Vagina (tissue), 2 donors: Measurements from ENCODE around the gene PTPRD.

Experiments used
- POLR2A ChIP-seq, 2 donors: fragments of 450-650 bp; IDR thresholded peaks; one replicate each; pipeline ENCODE4 v1.6.1; 2017; ENCODE audit warnings: antibody characterized with exemption in 2 of 2, mild to moderate bottlenecking in 2 of 2, moderate library complexity in 2 of 2
- POLR2AphosphoS5 ChIP-seq, 2 donors: sonication (generic); formaldehyde crosslinking; IDR thresholded peaks; one replicate each; pipeline ENCODE4 v1.9.0; 2017; ENCODE audit warnings: antibody characterized with exemption in 2 of 2, mild to moderate bottlenecking in 2 of 2, low read depth in 1 of 2; ENCODE audit not compliant: insufficient read depth in 1 of 2
- TF ChIP-seq, protein P1 (sequence below), 3 experiments: fragments of 450-650 bp in 2 of 3; fragments of 200-600 bp in 1 of 3; sonication (generic) in 1 of 3; IDR thresholded peaks; one replicate each; pipeline ENCODE4 v1.5.1; 2017 to 2019; ENCODE audit warnings: antibody characterized with exemption in 3 of 3, mild to moderate bottlenecking in 2 of 3, moderate library complexity in 2 of 3

DNA sequence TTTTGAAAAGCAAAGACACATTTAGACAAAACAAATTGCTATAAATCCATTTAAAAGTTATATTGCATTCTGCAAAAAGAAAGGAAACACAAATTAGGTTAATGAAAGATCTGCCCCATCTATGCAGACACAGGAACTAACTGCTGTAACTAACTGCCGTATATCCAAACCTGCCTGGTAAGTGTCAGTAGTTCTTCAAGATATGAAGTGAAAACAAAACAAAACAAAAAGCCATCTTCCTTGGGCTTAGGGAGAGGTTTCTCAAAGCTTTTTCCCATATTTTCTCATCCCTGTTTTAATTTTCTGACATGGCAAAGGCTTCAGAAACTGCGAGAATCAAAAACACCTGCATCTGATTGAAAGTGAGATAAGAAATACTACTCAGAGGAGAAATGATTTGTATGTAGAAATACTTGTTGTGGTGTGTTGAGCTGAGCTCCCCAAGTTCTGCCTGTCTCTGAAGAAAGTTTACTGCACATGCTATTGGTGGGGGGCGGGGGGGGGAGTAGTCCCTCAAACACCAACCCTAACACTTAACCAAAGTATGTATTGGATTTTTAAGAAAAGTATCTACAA, 750.5 kb downstream of the PTPRD start:
- TF ChIP-seq POLR2A (IDR thresholded peaks at IDR 0.05) (no peak), POLR2AphosphoS5 (IDR thresholded peaks at IDR 0.05; ENCODE audit: insufficient read depth in 1 of 2, low read depth in 1 of 2) (no peak)
- TF ChIP-seq, protein P1, sequence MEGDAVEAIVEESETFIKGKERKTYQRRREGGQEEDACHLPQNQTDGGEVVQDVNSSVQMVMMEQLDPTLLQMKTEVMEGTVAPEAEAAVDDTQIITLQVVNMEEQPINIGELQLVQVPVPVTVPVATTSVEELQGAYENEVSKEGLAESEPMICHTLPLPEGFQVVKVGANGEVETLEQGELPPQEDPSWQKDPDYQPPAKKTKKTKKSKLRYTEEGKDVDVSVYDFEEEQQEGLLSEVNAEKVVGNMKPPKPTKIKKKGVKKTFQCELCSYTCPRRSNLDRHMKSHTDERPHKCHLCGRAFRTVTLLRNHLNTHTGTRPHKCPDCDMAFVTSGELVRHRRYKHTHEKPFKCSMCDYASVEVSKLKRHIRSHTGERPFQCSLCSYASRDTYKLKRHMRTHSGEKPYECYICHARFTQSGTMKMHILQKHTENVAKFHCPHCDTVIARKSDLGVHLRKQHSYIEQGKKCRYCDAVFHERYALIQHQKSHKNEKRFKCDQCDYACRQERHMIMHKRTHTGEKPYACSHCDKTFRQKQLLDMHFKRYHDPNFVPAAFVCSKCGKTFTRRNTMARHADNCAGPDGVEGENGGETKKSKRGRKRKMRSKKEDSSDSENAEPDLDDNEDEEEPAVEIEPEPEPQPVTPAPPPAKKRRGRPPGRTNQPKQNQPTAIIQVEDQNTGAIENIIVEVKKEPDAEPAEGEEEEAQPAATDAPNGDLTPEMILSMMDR (IDR thresholded peaks at IDR 0.05), result no peak
